DMS114 treated with DMSO at 0.1 percent for 48 hours (cell line): Measurements from ENCODE around the gene RRBP1.

ENCODE experiments used
- DNase-seq: peaks from one replicate; lab custom pipeline; 2025; ENCODE audit not compliant: unreplicated experiment; lab: John Stamatoyannopoulos, UW

The RRBP1 gene

DNA sequence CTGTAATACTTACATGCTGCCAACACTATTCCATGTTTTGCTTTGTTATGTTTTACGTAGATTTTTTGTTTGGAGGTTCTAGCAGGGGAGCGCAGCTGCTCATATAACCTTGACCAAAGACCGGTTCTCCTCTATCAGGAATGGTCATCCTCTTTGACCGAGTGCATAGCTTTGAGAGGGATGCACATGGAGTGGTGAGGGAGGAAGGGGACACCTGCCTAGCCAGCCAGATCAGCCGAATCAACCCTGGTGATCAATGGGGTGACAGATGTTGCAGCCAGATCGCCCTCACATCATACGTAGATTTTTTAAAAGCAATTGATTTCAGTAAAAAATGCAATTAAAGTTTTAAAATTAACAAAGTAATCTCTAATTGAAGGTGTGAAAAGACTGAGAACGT, 105.8 kb downstream of the RRBP1 start:
- no peak for DNase-seq

DNA sequence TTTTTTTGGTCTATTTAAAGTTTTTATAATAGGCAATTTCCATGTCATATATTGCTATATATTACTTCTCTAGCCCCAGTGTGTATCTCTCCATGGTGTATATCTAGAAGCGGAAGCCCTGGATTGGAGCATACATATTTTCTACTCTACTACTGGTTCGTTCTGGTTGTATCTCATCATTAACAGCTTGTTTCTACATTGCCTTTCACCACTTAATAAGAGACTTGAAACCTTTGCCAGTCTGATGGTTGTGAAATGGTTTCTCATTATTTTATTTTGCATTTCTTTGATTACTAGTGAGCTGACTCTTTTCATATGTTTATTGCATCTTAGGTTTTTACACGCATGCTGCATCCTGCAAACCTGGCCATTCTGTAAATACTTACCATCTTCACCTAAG, 108.6 kb downstream of the RRBP1 start:
- no peak for DNase-seq

DNA sequence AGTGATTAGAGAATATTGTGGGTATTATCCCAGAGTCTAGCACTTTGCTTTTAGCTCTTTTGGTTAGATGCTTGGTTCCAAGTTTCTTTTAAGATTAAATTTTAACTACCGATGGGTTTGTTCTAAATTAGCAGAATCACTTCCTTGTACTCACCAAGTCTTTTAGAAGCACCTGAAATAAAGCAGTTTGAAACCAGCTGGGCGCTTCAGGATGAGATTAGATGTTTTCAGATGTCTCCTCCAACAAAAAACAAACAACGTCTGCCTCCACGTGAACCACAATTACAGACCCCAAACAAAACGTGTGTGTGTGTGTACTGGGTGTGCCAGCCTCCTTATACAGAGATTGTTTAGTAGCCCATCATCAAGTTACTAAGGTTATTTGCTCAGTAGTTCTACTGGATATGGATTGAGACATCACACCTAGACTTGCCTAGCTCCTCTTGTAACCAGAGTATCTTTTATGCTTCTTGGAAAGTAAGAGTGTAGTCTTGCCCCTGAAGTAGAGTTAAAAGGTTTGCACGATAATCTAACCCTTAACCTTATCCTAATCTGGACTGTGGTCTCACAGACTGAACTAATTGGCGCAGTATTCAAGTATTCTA, 109.9 kb downstream of the RRBP1 start:
- no peak for DNase-seq

DNA sequence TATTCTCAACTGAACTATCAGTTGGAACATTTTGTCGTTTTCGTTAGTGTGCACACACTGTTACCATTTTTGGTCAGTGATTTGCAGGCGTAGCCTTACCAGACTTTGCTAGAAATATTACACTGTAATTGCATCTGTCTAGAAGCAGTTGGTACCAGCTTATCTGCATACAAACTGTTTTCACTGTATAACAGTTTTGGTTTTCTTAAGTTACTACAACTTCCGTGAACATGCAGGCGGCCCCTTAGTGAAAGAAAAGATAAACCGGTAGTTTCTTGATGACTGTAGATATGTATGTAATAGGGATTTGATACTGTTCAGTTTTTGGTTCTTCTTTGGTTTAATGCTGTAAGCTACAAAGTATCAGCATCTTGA, 110.9 kb downstream of the RRBP1 start:
- DNase-seq = no peak

DNA sequence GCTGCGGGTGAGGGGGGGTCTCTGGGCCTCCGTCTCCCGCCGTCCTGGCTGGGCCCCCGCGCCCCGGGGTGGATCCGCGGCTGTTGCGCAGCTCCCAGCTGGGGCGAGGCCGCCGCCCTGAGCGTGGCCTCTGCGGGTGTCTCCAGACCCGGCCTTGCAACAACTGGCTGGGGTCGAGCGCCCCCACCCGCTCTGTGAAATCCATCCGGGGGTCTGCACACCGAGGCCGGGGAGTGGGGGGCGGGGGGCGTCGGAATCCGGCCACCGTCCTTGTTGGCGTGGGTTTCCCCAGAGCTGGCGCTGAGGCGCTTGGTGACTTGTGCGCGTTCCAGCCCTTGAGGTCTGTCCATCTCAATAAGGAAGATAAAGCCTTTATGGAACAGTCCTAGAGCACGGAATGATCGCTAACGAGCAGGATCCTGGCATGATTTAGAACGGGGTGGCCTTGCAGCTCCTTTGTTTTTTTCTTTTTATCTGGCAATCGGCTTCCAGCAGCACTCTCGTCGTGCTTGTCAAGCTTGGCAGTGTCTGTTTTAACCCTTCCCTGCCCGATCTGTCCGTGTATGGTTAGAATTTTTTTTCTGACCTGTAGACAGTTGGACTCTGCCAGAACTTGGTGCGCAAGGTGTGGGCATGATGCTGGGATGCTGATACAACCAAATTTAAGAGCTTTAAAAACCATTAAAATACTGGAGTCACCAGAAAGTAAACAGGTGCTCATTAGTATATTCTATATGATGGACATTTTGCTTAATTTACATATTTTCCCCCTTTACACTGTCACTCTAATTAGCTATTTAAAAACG, 111.5 kb downstream of the RRBP1 start:
- peak; percentile 16 for DNase-seq

DNA sequence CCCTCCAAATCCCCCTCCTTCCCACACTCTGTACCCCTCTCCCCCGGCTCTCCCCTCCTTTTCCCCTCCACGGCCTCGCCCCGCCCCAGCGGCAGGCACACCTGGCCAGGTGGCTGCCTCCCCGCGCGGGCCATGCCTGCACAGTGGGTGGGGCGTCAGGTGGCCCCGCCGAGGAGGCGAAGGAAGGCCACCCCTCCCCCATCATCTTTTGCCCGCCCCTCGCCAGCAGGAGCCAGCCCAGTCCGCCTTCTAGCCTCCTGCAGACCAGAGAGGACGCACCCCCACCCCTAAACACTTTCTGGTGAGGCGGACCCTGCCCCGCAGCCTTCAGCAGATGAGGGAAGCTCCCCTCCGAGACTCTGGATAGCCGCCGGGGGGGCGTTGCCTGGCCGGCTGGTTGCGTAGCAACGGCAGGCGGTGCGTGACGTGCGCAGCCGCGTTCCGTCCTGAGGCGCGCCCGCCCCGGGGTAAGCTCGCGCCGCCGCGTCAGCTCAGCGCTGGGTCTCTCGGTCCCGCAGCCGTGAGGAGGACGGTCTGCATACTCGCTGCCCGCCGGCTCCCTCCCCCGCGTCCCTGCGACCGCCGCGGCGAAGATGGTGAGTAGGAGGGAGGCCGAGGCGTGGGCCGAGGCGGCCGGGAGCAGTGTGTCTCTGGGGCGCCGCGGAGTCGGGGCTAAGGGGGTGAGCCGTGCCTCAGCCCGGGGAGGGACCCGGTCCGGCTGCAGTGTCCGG, 112.3 kb downstream of the RRBP1 start, which contains the start of gene DSTN:
Gene DSTN (plus strand): TSS at position 460 of the 731 bp plus-strand sequence. CDS start 134 bp downstream, at position 594.
- DNase-seq = peak; percentile 80

DNA sequence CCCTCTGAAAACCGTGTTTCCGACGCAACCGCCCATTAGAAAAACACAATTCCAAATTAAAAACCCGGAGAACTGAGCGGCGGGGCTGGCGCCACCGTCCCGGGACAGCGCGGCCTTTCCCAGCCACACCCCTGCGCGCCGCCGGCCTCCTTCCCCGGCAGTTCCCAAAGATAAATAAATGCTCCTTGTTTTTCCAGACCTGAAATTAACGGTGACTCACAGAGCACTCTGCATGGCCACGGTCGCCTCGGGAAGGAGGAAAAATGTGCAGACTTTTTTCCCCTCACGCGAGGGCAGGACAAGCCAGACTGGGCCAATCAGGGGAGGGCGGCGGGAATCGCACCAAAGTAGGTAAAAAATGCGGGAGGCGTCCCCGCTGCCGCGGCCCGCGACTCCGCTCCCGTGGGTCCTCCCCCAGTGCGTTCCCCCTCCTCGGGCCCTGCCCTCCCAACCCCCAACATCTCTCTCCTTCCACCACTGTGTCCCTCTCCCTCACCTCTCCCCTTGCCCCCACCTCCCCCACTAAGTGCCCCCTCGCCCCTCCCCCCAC, 113.0 kb downstream of the RRBP1 start:
- DNase-seq = peak; percentile 56

DNA sequence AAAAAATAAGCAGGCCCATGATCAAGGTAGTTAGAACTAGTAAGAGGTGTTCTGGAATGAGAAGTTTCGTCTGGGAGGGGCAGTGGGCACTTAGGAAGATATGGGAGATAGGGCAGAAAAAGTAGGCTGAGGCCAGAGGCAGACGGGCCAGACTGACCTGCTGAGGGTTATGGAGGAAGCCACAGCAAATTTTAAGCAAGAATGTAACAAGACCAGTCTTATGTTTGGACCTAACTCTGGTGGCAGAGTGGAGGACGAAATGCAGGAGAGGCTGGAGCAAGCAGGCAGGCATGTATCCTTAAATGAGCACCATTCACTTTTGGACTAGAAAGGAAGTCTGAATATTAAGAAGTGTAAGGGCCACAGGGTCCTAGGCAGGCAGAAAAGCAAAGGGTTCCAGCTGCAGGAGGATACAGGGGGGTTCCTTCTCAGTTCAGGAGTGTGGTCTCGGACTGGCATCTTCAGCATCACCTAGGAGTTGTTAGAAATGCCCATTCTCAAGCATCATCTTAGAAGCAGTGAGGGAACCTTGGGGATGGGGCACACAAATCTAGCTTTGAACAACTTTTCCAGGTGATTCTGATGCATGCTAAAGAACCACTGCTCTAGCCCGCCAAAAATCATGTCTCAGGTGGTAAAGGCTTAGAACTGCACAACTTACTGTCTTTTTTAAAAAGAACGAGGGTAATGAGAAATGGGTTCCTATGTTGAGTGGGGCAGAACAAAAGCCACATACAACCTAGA, 113.8 kb downstream of the RRBP1 start:
- no peak for DNase-seq

DNA sequence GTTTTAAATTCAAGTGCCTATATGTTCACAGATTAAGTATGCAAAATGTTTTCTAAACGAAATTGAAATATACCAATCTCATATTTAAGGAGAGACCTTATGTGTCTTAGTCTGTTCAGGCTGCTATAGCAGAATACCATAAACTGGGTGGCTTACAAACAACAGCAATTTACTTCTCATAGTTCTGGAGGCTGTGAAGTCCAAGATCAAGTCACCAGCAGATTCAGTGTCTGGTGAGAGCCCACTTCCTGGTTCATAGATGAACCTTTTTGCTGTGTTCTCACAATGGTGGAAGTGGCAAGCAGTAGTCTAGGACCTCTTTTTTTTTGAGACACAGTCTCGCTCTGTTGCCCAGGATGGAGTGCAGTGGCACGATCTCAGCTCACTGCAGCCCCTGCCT, 115.7 kb downstream of the RRBP1 start:
- DNase-seq = no peak

DNA sequence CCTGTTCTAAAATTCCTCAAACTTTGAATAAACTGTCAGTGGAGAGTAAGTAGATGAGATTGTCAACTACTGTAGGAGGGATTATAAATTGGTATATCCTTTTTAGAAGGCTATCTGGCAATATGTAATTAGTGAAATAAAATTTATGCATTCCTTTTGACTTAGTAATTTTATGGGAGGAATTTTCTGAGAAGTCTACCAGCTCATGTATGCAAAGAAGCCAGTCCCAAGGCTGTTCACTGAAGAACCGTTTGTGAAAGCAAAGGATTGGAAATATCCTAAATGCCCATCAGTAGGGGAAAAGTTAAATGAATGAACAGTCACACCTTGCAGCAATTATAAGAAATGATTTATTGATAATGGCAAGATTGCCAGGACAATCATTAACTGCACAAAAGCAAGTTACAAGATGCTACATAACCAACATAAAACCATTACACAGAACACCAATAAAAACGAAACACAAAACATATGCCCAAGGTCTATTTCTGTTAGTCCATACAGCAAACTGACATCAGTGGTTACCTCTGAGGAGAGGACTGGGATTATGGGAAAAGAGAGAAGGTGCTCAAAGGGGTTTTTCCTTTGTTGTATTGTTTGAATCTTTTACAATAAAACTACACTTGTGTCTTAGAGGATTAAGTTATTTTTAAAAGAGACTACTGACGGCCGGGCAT, 116.7 kb downstream of the RRBP1 start:
- no peak for DNase-seq
